ENCODE data around the gene IQSEC1. TPM values are rescaled to one million over a fixed set of nuclear protein-coding genes. Genes with fewer than 3 reads are reported as not detected.

IQSEC1 gene
- polyA plus RNA-seq, 1 donor (not counting 4 experiments of a cell fraction or from before 2014, with no cell fraction given), result 2.8 TPM

DNA sequence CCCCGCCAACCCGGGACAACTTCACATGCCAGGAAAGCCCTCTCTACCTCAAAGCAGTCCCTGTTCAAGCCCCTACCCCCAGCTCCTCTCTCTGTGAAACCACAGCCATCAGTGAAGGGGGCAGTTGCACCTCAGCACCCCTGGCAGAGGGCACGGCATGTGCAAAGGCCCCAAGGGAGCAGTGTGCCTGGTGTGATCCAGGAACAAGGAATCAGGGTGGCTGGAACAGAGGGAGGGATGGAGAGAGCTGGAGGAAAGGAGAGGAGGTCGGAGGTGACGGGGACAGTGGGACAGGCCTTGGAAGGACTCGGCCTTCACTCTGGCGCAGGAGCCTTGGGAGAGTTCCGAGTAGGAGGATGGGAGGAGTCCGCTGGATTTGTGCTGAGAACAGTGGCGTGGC lies 26.5 kb upstream of the IQSEC1 start:
- Histone ChIP-seq H2AFZ (ENCODE audit: control insufficient read depth, low read length) (no peak overlapping the region), H3K9me1 (ENCODE audit: control insufficient read depth, extremely low read depth, insufficient read depth, low read length) (no peaks in the 10 kb centered on the region), H3K4me3 (ENCODE audit: control insufficient read depth in 2 of 3, extremely low read depth in 1 of 3, insufficient read depth in 2 of 3, low read depth in 1 of 3, low read length in 3 of 3) (no peak overlapping the region), H3K27ac (ENCODE audit: control insufficient read depth, insufficient read depth, low read length) (no peak overlapping the region), H3K9ac (ENCODE audit: control insufficient read depth, extremely low read depth, insufficient read depth, low read length) (no peak overlapping the region), H3K9me3 (ENCODE audit: control insufficient read depth, low read depth, low read length) (no peaks in the 10 kb centered on the region), H3K27me3 (ENCODE audit: control insufficient read depth, extremely low read depth, insufficient read depth, low read length) (peaks cover 3% of the 10 kb centered on the region), H3K4me1 (ENCODE audit: control insufficient read depth, extremely low read depth, insufficient read depth, low read length) (no peaks in the 10 kb centered on the region), H3K4me2 (ENCODE audit: control insufficient read depth, extremely low read depth, insufficient read depth, low read depth, low read length) (no peak overlapping the region), H4K20me1 (ENCODE audit: control insufficient read depth, extremely low read depth, insufficient read depth, low read length) (no peaks in the 10 kb centered on the region), H3K79me2 (ENCODE audit: control insufficient read depth, insufficient read depth, low read length) (no peaks in the 10 kb centered on the region), H3K36me3 (ENCODE audit: control insufficient read depth in 2 of 2, extremely low read depth in 1 of 2, insufficient read depth in 2 of 2, low read length in 2 of 2) (no peaks in the 10 kb centered on the region)
- DNase-seq (ENCODE audit: low read depth, low spot score) (no peak), FAIRE-seq (no peak)
- TF ChIP-seq, protein P1, sequence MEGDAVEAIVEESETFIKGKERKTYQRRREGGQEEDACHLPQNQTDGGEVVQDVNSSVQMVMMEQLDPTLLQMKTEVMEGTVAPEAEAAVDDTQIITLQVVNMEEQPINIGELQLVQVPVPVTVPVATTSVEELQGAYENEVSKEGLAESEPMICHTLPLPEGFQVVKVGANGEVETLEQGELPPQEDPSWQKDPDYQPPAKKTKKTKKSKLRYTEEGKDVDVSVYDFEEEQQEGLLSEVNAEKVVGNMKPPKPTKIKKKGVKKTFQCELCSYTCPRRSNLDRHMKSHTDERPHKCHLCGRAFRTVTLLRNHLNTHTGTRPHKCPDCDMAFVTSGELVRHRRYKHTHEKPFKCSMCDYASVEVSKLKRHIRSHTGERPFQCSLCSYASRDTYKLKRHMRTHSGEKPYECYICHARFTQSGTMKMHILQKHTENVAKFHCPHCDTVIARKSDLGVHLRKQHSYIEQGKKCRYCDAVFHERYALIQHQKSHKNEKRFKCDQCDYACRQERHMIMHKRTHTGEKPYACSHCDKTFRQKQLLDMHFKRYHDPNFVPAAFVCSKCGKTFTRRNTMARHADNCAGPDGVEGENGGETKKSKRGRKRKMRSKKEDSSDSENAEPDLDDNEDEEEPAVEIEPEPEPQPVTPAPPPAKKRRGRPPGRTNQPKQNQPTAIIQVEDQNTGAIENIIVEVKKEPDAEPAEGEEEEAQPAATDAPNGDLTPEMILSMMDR (optimal IDR thresholded peaks at IDR 0.05 in 1 of 3, IDR thresholded peaks at IDR 0.05 in 1 of 3, conservative IDR thresholded peaks at IDR 0.05 in 1 of 3; ENCODE audit: extremely low read depth in 1 of 3, insufficient read depth in 2 of 3, low read length in 3 of 3), result no peak
- no peak for TF ChIP-seq EZH2 (IDR thresholded peaks at IDR 0.05; ENCODE audit: low read length)
- dilution Hi-C loops (cut with MboI; ENCODE audit: extremely low pct_ligation_motif_present, low sequenced_read_pairs), result no loop called here

DNA sequence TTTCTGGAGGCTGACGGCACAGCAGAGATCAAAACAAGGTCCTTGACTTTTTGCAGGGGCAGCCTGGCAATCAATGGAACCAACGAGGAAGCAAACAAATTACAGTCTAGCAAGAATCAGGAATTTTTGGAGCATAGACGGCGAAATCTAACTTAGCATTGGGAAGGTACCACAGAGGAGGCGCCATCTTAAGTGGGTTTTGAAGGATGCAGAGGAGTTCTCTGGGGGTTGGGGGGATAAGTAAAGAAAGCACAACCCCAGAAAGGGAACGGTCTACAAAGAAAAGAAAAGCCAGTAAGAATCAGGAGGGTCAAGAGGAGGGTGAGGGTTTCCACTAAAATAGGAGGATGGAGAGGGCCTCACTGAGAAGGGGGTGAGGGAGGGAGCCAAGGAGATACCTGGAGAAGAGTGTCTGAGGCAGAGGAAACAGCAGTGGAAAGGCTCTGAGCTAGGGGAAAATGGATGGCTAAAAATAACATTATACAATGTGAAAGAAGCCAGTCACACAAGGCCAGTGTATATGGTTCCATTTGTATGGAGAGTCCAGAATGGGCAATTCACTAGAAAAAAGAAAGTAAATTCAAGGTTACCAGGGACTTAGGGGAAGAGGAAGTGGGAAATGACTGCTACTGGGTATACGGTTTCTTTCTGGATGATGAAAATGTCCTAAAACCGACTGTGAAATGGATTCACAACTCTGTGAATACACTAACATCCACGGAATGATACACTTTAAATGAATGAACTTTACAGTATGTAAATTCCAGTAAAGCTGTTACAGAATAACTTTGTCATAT lies 25.2 kb upstream of the IQSEC1 start:
- H3K4me1 ChIP-seq (ENCODE audit: control insufficient read depth, extremely low read depth, insufficient read depth, low read length), result no peaks in the 10 kb centered on the region
- H3K27me3 ChIP-seq (ENCODE audit: control insufficient read depth, extremely low read depth, insufficient read depth, low read length), result peaks cover 7% of the 10 kb centered on the region
- H3K9ac ChIP-seq (ENCODE audit: control insufficient read depth, extremely low read depth, insufficient read depth, low read length), result no peak overlapping the region
- H3K27ac ChIP-seq (ENCODE audit: control insufficient read depth, insufficient read depth, low read length), result no peak overlapping the region
- no peak overlapping the region for H3K4me2 ChIP-seq (ENCODE audit: control insufficient read depth, extremely low read depth, insufficient read depth, low read depth, low read length)
- DNase-seq (ENCODE audit: low read depth, low spot score), result no peak
- TF ChIP-seq EZH2 (IDR thresholded peaks at IDR 0.05; ENCODE audit: low read length), result no peak
- TF ChIP-seq, protein P1 (optimal IDR thresholded peaks at IDR 0.05 in 1 of 3, IDR thresholded peaks at IDR 0.05 in 1 of 3, conservative IDR thresholded peaks at IDR 0.05 in 1 of 3; ENCODE audit: extremely low read depth in 1 of 3, insufficient read depth in 2 of 3, low read length in 3 of 3), result no peak
- no peak overlapping the region for H2AFZ ChIP-seq (ENCODE audit: control insufficient read depth, low read length)
- H3K79me2 ChIP-seq (ENCODE audit: control insufficient read depth, insufficient read depth, low read length), result no peaks in the 10 kb centered on the region
- no peaks in the 10 kb centered on the region for H3K9me3 ChIP-seq (ENCODE audit: control insufficient read depth, low read depth, low read length)
- no peaks in the 10 kb centered on the region for H3K9me1 ChIP-seq (ENCODE audit: control insufficient read depth, extremely low read depth, insufficient read depth, low read length)
- no peak for FAIRE-seq
- no peaks in the 10 kb centered on the region for H3K36me3 ChIP-seq (ENCODE audit: control insufficient read depth in 2 of 2, extremely low read depth in 1 of 2, insufficient read depth in 2 of 2, low read length in 2 of 2)
- dilution Hi-C loops (cut with MboI; ENCODE audit: extremely low pct_ligation_motif_present, low sequenced_read_pairs), result no loop called here
- no peak overlapping the region for H3K4me3 ChIP-seq (ENCODE audit: control insufficient read depth in 2 of 3, extremely low read depth in 1 of 3, insufficient read depth in 2 of 3, low read depth in 1 of 3, low read length in 3 of 3)
- H4K20me1 ChIP-seq (ENCODE audit: control insufficient read depth, extremely low read depth, insufficient read depth, low read length), result no peaks in the 10 kb centered on the region
